ENCODE data around the gene SNX25. TPM values are rescaled to one million over a fixed set of nuclear protein-coding genes. Genes with fewer than 3 reads are reported as not detected.

SNX25 gene
- total and polyA plus RNA-seq, 2 of the 13 experiments (the other 11 are each of a cell fraction or from before 2014, with no cell fraction given), result 23.4 to 23.5 TPM

DNA sequence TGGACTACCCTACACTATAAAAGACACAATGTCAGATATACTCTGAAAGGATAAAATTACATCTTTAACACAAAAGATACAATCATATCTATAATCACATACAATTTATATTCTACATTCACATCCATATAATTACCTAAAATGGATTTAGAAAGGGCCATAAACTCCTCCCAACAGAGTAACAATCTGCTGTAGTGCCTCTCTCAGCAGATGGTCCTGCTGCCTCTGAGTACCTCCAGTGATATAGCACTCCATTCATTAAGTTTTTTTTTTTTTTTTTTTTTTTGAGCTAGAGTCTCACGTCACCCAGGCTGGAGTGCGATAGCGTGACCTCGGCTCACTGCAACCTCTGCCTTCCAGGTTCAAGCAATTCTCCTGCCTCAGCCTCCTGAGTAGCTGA is 194.6 kb downstream of the SNX25 start (continued):
- TF ChIP-seq, protein P1, sequence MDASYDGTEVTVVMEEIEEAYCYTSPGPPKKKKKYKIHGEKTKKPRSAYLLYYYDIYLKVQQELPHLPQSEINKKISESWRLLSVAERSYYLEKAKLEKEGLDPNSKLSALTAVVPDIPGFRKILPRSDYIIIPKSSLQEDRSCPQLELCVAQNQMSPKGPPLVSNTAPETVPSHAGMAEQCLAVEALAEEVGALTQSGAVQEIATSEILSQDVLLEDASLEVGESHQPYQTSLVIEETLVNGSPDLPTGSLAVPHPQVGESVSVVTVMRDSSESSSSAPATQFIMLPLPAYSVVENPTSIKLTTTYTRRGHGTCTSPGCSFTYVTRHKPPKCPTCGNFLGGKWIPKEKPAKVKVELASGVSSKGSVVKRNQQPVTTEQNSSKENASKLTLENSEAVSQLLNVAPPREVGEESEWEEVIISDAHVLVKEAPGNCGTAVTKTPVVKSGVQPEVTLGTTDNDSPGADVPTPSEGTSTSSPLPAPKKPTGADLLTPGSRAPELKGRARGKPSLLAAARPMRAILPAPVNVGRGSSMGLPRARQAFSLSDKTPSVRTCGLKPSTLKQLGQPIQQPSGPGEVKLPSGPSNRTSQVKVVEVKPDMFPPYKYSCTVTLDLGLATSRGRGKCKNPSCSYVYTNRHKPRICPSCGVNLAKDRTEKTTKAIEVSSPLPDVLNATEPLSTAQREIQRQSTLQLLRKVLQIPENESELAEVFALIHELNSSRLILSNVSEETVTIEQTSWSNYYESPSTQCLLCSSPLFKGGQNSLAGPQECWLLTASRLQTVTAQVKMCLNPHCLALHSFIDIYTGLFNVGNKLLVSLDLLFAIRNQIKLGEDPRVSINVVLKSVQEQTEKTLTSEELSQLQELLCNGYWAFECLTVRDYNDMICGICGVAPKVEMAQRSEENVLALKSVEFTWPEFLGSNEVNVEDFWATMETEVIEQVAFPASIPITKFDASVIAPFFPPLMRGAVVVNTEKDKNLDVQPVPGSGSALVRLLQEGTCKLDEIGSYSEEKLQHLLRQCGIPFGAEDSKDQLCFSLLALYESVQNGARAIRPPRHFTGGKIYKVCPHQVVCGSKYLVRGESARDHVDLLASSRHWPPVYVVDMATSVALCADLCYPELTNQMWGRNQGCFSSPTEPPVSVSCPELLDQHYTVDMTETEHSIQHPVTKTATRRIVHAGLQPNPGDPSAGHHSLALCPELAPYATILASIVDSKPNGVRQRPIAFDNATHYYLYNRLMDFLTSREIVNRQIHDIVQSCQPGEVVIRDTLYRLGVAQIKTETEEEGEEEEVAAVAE (CRISPR knock-in tag; IDR thresholded peaks at IDR 0.05; ENCODE audit: borderline replicate concordance), result no peak
- TF ChIP-seq ZNF652 (CRISPR knock-in tag; IDR thresholded peaks at IDR 0.05; ENCODE audit: borderline replicate concordance, low read depth) (no peak), ZNF589 (CRISPR knock-in tag; conservative IDR thresholded peaks at IDR 0.05) (no peak), ZNF768 (CRISPR knock-in tag; IDR thresholded peaks at IDR 0.05) (no peak)

DNA sequence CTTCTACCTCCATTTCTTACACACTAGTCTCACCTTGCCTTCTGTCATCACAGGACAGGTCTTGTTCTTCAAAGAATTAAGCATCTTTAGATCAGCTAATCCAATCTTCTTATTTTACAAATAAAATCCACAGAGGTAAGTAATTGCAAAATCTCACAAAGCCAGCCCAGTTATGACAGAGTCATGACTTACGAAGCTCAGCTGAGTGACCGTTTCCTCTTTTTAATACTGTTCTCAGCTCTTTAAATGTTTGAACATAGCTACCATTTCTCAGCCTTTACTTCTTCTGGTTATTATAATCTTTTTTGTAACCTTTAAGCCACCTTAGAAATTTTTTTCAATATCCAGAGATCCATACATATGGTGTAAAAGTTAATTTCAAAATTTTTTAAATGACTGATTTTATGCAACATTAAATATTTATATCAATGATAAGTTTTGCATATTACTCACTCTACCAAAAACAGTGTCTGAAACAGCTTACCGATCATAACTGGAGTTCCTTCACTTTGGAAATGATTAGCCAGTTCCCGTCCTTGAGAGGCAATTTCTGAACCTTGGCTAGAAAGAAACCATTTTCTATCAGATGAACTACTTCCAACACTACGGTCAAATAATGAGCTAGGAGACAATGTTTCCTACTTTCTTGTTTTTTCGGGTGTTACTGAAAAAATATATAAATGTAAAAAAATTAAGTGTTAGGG is 196.1 kb downstream of the SNX25 start:
- Histone ChIP-seq H3K36me3 (replicated peaks in 1 of 2; ENCODE audit: control insufficient read depth in 1 of 2, insufficient read depth in 2 of 2, low read length in 2 of 2) (peaks cover 0 to 25% of the 10 kb centered on the region in 2 experiments; a peak in 2 of 5 replicates), H3K27me3 (ENCODE audit: control insufficient read depth in 1 of 2, insufficient read depth in 2 of 2, low read length in 2 of 2) (no peaks in the 10 kb centered on the region), H2AFZ (ENCODE audit: low read length) (no peak overlapping the region), H3K79me2 (ENCODE audit: insufficient read depth, low read length) (no peaks in the 10 kb centered on the region), H3K9me3 (ENCODE audit: low read length) (no peaks in the 10 kb centered on the region), H3K9ac (ENCODE audit: insufficient read depth, low read depth, low read length) (no peak overlapping the region), H3K27ac (ENCODE audit: extremely low read length, insufficient read depth, low read length) (no peak overlapping the region), H3K4me1 (ENCODE audit: insufficient read depth, low read length) (no peaks in the 10 kb centered on the region), H3K4me2 (ENCODE audit: low read depth, low read length) (no peak overlapping the region), H4K20me1 (ENCODE audit: insufficient read depth, low read length) (no peaks in the 10 kb centered on the region), H3K4me3 (replicated peaks in 1 of 3; ENCODE audit: insufficient read depth in 1 of 3, low read depth in 2 of 3, low read length in 3 of 3) (no peak overlapping the region)
- intact Hi-C loops (cut with micrococcal nuclease; ENCODE audit: unreplicated experiment) (no loop called here), in situ Hi-C loops (cut with HindIII; ENCODE audit: extremely low pct_ligation_motif_present, low pct_unique_long_range_greater_than_20kb) (no loop called here)
- FAIRE-seq (no peak), DNase-seq (ENCODE audit: low spot score) (no peak), ATAC-seq (no peak)
- POLR2A ChIA-PET, result no interaction called here
- 97% methylated on average over 6 of the region's 6 CpGs for WGBS (ENCODE audit: low lambda C conversion rate)
- BruUV-seq (replicated peaks), result no TSS peak
- CTCF ChIA-PET (ENCODE audit: low intra/inter-chr PET ratio, low total read pairs), result no interaction called here
- TF ChIP-seq, protein P2, sequence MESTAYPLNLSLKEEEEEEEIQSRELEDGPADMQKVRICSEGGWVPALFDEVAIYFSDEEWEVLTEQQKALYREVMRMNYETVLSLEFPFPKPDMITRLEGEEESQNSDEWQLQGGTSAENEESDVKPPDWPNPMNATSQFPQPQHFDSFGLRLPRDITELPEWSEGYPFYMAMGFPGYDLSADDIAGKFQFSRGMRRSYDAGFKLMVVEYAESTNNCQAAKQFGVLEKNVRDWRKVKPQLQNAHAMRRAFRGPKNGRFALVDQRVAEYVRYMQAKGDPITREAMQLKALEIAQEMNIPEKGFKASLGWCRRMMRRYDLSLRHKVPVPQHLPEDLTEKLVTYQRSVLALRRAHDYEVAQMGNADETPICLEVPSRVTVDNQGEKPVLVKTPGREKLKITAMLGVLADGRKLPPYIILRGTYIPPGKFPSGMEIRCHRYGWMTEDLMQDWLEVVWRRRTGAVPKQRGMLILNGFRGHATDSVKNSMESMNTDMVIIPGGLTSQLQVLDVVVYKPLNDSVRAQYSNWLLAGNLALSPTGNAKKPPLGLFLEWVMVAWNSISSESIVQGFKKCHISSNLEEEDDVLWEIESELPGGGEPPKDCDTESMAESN (CRISPR knock-in tag; conservative IDR thresholded peaks at IDR 0.05), result no peak
- no peak for TF ChIP-seq ZIK1 (CRISPR knock-in tag; IDR thresholded peaks at IDR 0.05; ENCODE audit: borderline replicate concordance, low read depth)
- no peak for TF ChIP-seq NCOR1 (IDR thresholded peaks at IDR 0.05; ENCODE audit: borderline replicate concordance, low read length)
- TF ChIP-seq RORA (CRISPR knock-in tag; IDR thresholded peaks at IDR 0.05), result no peak
- TF ChIP-seq KLF16 (CRISPR knock-in tag; IDR thresholded peaks at IDR 0.05), result no peak
- TF ChIP-seq ZMAT3 (CRISPR knock-in tag; conservative IDR thresholded peaks at IDR 0.05), result no peak
- no peak for TF ChIP-seq TEAD2 (CRISPR knock-in tag; IDR thresholded peaks at IDR 0.05)
- no peak for TF ChIP-seq RFX1 (IDR thresholded peaks at IDR 0.05)
- TF ChIP-seq U2AF2 (IDR thresholded peaks at IDR 0.05; ENCODE audit: low read depth, low read length), result no peak
- TF ChIP-seq, protein P3, sequence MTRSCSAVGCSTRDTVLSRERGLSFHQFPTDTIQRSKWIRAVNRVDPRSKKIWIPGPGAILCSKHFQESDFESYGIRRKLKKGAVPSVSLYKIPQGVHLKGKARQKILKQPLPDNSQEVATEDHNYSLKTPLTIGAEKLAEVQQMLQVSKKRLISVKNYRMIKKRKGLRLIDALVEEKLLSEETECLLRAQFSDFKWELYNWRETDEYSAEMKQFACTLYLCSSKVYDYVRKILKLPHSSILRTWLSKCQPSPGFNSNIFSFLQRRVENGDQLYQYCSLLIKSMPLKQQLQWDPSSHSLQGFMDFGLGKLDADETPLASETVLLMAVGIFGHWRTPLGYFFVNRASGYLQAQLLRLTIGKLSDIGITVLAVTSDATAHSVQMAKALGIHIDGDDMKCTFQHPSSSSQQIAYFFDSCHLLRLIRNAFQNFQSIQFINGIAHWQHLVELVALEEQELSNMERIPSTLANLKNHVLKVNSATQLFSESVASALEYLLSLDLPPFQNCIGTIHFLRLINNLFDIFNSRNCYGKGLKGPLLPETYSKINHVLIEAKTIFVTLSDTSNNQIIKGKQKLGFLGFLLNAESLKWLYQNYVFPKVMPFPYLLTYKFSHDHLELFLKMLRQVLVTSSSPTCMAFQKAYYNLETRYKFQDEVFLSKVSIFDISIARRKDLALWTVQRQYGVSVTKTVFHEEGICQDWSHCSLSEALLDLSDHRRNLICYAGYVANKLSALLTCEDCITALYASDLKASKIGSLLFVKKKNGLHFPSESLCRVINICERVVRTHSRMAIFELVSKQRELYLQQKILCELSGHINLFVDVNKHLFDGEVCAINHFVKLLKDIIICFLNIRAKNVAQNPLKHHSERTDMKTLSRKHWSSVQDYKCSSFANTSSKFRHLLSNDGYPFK (CRISPR knock-in tag; IDR thresholded peaks at IDR 0.05; ENCODE audit: borderline replicate concordance), result no peak
- no peak for TF ChIP-seq SMARCC2 (IDR thresholded peaks at IDR 0.05)
